Measurements from ENCODE around the gene NFIL3.

DNA sequence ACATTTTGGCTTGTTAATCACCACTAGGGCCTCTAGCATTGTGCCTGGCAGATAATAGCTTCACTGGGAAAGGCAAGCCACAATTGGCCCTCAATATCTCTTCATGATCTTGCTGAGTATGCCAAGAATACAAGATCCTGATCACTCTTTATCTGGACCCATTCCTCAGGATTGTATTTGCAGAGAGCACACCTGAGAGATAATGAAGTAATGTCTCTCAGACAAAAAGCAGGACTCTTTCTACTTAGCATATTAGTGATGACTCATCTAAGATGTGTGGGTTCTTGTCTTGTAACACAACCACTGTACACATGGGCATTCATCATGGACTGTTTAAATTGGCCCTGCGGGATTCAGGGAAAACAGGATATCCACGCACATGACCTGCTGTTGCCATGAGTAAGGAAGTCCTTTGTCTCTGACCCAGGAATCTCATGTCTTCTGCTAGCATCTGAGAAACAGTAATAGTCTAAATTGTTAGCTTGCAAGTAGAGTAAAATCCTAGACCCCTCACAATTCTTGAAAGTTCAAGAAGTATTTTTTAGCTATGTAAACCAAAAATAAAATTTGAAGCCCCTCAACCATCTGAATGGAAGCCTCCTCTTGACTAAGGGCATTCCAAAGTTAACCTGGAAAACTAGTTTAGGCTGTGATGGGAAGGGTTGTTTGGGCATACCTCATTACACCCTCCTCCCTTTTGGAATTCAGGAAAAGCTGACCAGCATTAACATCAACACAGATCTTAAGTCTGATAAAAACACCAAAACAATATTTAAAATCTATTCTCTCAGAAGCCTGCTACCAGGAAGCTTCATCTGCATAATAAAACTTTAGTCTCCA lies 28.0 kb upstream of the NFIL3 start:
- TF ChIP-seq EZH2phosphoT487 (IDR thresholded peaks at IDR 0.05; ENCODE audit: borderline replicate concordance, low read depth, low read length), result no peak
- TF ChIP-seq, protein P1, sequence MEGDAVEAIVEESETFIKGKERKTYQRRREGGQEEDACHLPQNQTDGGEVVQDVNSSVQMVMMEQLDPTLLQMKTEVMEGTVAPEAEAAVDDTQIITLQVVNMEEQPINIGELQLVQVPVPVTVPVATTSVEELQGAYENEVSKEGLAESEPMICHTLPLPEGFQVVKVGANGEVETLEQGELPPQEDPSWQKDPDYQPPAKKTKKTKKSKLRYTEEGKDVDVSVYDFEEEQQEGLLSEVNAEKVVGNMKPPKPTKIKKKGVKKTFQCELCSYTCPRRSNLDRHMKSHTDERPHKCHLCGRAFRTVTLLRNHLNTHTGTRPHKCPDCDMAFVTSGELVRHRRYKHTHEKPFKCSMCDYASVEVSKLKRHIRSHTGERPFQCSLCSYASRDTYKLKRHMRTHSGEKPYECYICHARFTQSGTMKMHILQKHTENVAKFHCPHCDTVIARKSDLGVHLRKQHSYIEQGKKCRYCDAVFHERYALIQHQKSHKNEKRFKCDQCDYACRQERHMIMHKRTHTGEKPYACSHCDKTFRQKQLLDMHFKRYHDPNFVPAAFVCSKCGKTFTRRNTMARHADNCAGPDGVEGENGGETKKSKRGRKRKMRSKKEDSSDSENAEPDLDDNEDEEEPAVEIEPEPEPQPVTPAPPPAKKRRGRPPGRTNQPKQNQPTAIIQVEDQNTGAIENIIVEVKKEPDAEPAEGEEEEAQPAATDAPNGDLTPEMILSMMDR (conservative IDR thresholded peaks at IDR 0.05; ENCODE audit: low read length), result no peak
